ENCODE data around the gene TEX10.

TEX10 gene

GRCh38 chr9:100281676-100282387 lies 70.9 kb downstream of the TEX10 start:
- no peak for DNase-seq

- no peak for DNase-seq
These were observed 71.7 kb downstream of the TEX10 start for GRCh38 chr9:100281066-100281465.

- DNase-seq = no peak
These were observed 75.4 kb downstream of the TEX10 start for GRCh38 chr9:100277166-100277979.

GRCh38 chr9:100269656-100270055 lies 83.1 kb downstream of the TEX10 start:
- no peak for DNase-seq

GRCh38 chr9:100268271-100268670 lies 84.5 kb downstream of the TEX10 start:
- no peak for DNase-seq

- DNase-seq = no peak
These were observed 85.5 kb downstream of the TEX10 start for GRCh38 chr9:100267211-100267610.

All from activated CD4-positive, alpha-beta T cell treated with anti-CD3 and anti-CD28 coated beads, Interleukin-10, Interleukin-2, amounts not matched to agents 100 ng/mL and 50 ng/mL, durations not matched to agents 16 hours and 8 hours (primary cell).